ENCODE results near the gene CD37. TPM values are rescaled to one million over a fixed set of nuclear protein-coding genes. Genes with fewer than 3 reads are reported as not detected.

CD37 gene
- total RNA-seq, 1 experiment from 2014 or later: not detected

GRCh38 chr19:49363268-49364082, 28.3 kb downstream of the CD37 start, which contains the start of gene DKKL1:
TSS of gene DKKL1 (plus strand) at chr19:49363877. CDS start at chr19:49363999, 122 bp downstream.
- H3K27ac ChIP-seq (ENCODE audit: insufficient read length, low read depth, low read length): no peak within 1 kb of the TSS
- peak within 1 kb of the TSS; percentile 8 for H3K18ac ChIP-seq (ENCODE audit: insufficient read length, low read depth, low read length)
- peak within 1 kb of the TSS; percentile 59 for H3K9ac ChIP-seq (ENCODE audit: extremely low read depth, insufficient read length, low read length)

More at GRCh38 chr19:49363268-49364082, 28.3 kb downstream of the CD37 start, which contains the start of gene DKKL1:
- Histone ChIP-seq H3K56ac (ENCODE audit: insufficient read length, low read depth, low read length) (no peak within 1 kb of the TSS), H3K79me2 (ENCODE audit: insufficient read depth, low read length) (peaks cover 6% of the 10 kb centered on the region; the same call in 1 of the 2 replicates), H3K4me1 (ENCODE audit: insufficient read depth, low read length) (no peaks in the 10 kb centered on the region; the same call in 1 of the 2 replicates), H3K27me3 (ENCODE audit: insufficient read depth, low read length) (no peaks in the 10 kb centered on the region), H2AFZ (ENCODE audit: low read length) (no peak within 1 kb of the TSS), H4K8ac (replicated peaks; ENCODE audit: insufficient read length, low read depth, low read length) (no peak within 1 kb of the TSS), H2AK5ac (ENCODE audit: insufficient read length, low read length) (no peak within 1 kb of the TSS), H2BK12ac (ENCODE audit: insufficient read length, low read depth, low read length) (no peak within 1 kb of the TSS), H3K23me2 (ENCODE audit: insufficient read length, low read depth, low read length, poor library complexity, severe bottlenecking) (peaks cover 8% of the 10 kb centered on the region), H2BK20ac (ENCODE audit: low read depth, low read length, poor library complexity, severe bottlenecking) (no peak within 1 kb of the TSS), H2BK5ac (ENCODE audit: insufficient read length, low read length) (no peak within 1 kb of the TSS), H3K9me3 (ENCODE audit: control insufficient read depth, low read depth, low read length) (no peaks in the 10 kb centered on the region), H4K20me1 (ENCODE audit: control insufficient read depth, insufficient read depth, insufficient read length) (no peaks in the 10 kb centered on the region), H3K14ac (ENCODE audit: insufficient read depth, low read length) (0 out of 2 replicates have a peak within 1 kb of the TSS, but pooled peaks have one; percentile 71), H3K4ac (ENCODE audit: low read depth, low read length) (no peak within 1 kb of the TSS), H4K5ac (ENCODE audit: insufficient read length, low read depth, low read length) (no peak within 1 kb of the TSS), H2BK15ac (ENCODE audit: low read depth, low read length) (no peak within 1 kb of the TSS), H3K79me1 (ENCODE audit: insufficient read depth, low read depth, low read length, poor library complexity, severe bottlenecking) (peaks cover 6% of the 10 kb centered on the region), H3K4me2 (ENCODE audit: insufficient read depth, insufficient read length, low read length) (peak within 1 kb of the TSS; percentile 96), H3K23ac (ENCODE audit: insufficient read length, low read depth, low read length) (no peak within 1 kb of the TSS), H4K91ac (ENCODE audit: insufficient read length, low read depth, low read length) (no peak within 1 kb of the TSS), H2BK120ac (ENCODE audit: low read depth, low read length, poor library complexity, severe bottlenecking) (no peak within 1 kb of the TSS), H3T11ph (ENCODE audit: low read length) (no peak within 1 kb of the TSS)
- H3K4me1 Mint-ChIP-seq: peaks cover 4 to 17% of the 10 kb centered on the region in 2 experiments
- peak within 1 kb of the TSS in 2 of 3 experiments; percentile 11 to 56; a peak in 2 of 7 replicates for H3K27ac Mint-ChIP-seq
- no CpG with 5 or more reads among the region's 46 CpGs for WGBS (ENCODE audit: extremely low coverage, insufficient read length, low lambda C conversion rate)
- peak; percentile 40 for TF ChIP-seq CTCF (conservative IDR thresholded peaks at IDR 0.05)
- H3K36me3 Mint-ChIP-seq (ENCODE audit: insufficient read depth in 1 of 3, low read depth in 3 of 3): peaks cover 11 to 17% (median 13%) of the 10 kb centered on the region in 3 experiments; a peak in 6 of 7 replicates
- peaks cover 3% of the 10 kb centered on the region for H3K27me3 Mint-ChIP-seq (ENCODE audit: low read depth)
- H3K4me3 Mint-ChIP-seq: no peak within 1 kb of the TSS; a peak in 1 of 5 replicates
- H3K9me3 Mint-ChIP-seq: peaks cover 0 to 3% of the 10 kb centered on the region in 2 experiments; a peak in 1 of 5 replicates
- DNase-seq: peak; percentile 100

All from H9 (cell line).